RKO (cell line): ENCODE results near the gene RUNX2.

Experiments used
- DNase-seq: peaks from one replicate; pipeline ENCODE4 v3.0.0-alpha.2; 2016; ENCODE audit warnings: low spot score

Gene RUNX2

DNA sequence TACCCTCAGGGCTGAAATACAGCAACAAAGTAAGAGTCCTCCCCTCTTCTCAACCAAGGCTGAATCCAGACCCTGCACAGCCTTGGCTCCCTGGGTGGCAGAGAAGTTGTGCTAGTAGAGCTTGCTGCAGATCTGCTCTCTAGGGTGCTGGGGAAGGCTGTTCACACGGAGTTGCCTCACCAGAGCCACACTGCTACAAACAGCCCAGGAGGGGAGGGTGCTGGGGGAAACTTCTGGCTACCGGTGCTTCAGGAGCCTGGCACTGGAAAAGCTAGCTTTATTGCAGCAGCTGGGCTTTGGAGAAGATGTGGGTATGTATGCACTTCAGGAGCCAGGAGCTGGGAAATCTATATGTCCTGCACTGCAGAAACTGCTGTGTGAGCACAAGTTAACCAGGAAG, 87.2 kb downstream of the RUNX2 start:
- DNase-seq: no peak

DNA sequence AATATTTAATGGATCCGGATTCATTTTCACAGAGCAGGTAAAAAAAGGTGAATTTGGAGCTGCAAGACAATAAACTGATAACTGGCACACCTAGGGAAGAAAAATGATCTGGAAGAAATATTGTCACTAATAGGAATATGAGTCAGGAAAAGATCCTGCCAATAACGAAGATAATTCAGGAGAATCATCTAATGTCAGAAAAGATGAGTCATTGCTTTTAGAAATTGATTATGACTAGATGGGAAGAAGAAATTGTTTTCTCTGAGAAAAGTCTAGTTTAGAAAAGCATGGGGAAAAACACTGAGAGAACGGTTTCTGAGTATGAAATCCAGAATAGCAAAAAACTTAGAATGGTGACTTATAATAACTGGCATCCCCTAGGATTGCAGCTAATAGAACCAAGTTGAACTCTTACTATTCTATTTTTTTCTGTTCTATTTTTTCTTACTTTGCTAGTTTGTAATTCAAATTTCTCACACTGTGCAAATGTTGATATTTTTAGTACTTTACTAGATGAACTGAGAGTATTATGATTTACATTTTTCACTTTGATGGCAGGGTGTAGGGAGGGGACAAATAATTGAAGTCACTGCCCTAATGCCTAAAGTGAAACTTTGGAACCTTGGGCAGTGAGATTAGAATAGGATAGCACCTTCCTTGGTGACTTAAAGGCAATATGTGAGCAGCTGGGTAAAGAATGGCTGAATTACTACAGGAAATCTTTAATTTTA, 87.8 kb downstream of the RUNX2 start:
- DNase-seq: no peak

DNA sequence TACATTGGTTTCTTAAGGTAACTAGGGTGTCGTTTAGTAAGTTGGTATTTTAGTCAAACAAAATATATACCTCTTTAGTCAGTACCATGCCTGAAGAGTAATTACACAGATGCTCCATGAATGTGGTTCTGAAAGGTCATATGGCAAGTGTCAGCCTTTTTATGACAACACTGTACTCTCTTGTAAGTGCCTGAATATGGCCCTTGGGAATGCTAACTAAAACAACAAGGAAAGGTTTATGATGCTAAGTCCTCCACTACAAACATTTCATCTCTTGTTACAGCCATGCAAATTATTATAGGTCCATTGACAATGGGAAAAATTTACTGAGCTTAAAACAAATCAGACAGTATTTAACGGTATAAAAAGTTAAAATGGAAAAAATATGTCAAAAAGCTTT, 88.6 kb downstream of the RUNX2 start:
- DNase-seq: no peak

DNA sequence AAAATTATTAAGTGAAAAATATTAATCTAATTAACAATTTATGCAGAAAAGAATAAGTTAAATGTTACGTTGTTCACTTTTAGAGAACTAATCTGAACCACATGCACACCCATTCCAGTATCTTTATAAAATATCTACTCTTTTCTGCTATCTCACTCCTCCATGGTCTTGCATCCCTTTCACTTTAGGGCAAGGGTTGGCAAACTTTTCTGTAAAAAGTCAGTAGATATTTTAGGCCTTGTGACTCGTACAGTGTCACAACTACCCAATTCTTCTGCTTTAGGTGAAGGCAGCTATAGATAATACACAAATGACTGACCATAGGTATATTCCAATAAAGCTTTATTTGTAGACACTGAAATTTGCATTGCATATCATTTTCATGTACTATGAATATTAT, 89.3 kb downstream of the RUNX2 start:
- no peak for DNase-seq

DNA sequence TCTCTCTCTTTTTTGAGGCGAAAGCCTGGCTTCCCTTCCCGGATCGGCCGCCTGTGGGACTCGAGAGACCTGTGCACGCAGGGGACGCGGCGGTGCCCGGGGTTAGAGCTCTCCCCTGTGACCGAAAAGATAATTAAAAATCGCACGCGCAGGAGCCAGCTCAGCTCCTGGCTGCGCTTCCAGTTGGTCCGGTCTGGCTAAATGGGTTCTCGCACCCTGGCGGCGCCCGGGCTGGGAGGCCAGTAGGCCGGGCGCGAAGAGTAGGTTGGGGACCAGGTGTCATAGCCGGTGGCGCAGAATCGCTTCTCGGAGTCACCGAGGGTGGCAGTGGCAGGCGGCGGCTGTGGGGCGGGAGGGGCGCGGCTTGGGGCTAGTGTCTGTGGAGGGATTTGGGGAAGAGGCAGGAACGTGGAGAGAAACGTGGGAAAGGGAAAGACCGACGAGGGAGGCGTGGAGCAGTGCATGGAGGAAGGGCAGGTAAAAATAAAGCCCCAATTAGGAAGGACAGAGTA, 91.5 kb downstream of the RUNX2 start:
- DNase-seq: peak; percentile 56

DNA sequence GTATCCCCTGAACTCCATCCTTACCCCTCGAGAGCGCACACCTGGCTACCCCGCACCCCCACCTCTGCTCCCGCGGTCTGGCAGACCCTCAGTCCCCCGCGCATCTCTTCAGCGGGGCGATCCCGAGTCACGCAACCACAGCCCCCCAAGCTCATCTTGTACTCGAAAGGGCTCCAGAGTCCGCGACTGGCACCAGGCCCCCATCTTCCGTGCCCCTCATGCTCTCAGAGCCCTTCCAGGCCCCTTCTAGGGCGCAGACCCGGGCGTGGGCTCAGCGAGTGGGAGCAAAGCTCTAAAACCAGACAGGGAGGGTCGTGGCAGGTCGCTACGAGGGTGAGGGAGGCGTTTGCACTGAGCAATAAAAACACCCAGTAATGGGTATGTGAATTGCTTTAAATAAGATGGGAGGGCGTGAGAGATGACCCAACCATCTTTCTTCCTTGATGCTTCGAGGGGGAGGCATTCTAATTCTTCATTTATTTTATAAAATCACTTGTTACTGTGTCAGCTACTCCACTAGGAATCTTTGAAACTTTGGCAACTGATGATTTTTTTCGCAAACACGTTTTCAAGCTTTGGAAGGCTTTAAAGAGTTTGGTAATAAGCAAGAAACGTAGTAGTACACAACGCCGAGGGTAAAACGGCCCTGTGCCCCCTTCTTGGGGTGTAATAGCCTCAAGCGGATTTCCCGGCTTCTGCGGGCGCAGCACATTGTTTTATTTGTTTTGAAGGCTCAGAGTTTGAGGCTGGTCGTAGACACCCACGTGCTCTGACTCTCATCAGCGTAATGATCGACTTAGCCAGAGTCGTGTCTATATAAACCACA, 92.2 kb downstream of the RUNX2 start:
- peak; percentile 80 for DNase-seq

DNA sequence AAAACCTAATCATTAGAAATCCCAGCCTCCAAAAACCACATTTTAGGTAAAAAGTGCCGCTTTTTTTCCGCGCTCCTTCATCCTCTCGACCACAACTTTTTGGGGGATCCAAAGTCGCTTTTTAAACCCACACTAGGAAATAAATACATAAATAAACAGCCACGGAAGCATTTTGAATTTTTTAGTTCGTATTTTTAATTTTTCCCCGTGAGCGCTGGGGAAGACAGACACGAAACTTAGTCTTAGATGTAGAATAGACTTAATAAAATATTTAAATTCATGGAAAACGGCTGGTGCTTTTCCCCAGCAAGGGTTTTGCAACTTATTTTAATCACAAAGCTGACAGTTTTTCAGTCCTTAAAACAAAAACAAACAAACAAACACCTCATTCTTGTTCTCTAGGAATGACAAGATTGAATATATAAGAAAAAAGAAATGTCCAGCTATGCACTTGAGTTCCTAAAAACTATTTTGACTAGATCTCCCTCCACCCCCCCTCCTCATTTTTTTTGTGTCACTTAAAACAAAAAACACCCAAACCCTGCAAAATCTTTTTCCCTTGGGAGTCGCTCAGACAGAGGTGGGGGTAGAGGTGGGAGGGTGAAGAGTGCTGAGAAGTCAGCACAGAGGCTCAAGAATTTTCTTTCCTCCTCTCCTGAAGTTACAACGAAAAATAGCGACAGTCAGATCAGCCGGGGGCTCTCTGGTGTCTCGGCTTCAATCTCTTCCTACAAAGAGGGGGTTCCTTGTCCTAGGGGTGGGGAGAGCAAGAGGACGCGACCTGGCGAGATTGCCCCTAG, 93.0 kb downstream of the RUNX2 start:
- peak; percentile 41 for DNase-seq

DNA sequence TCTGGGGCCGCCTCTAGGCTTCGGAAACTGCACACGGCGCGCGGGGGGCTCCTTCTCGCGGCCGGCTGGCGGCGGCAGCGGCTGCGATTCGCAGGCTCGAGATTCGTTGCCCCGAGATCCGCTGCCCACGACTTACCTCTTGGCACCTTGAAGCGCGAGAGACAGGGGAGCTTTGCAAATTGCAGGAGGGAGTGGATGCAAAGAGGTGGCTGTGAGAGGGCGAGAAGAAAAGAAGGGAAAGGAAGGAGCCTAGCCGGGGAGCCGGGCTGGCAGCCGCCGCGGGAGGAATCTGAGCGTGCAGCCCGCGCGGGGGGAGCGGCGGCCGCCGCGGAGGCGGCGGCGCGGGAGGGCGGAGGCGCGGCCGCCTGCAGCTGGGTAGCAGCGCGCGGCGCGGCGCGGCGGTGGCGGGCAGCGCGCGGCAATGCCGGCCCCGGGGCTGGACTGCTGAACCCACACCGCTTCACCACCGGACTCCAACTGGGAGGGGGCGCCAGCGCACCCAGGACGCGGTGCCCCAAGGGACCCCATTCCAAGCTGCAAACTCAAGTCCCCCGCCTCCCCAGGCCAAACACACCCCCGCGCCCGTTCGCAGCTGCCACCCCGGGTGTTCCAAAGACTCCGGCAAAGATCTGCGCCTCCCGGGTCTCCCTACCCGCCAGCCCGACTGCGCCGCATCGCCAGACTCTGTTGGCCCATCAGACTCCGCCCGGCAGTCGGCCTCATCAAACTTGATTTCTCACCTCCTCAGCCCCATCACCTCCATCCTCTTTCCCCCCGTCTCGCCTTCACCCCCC, 93.8 kb downstream of the RUNX2 start:
- DNase-seq: peak; percentile 77

DNA sequence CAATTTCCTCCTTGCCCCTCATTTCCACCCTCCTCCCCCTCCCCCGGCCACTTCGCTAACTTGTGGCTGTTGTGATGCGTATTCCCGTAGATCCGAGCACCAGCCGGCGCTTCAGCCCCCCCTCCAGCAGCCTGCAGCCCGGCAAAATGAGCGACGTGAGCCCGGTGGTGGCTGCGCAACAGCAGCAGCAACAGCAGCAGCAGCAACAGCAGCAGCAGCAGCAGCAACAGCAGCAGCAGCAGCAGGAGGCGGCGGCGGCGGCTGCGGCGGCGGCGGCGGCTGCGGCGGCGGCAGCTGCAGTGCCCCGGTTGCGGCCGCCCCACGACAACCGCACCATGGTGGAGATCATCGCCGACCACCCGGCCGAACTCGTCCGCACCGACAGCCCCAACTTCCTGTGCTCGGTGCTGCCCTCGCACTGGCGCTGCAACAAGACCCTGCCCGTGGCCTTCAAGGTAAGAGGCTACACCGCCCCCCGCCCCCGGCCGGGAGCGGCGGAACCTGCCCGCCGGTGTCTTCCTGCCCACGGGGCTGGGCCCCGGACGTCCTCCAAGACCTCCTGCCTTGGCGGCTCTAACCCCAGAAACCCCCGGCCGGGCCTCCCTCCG, 94.5 kb downstream of the RUNX2 start:
- DNase-seq: peak; percentile 64

DNA sequence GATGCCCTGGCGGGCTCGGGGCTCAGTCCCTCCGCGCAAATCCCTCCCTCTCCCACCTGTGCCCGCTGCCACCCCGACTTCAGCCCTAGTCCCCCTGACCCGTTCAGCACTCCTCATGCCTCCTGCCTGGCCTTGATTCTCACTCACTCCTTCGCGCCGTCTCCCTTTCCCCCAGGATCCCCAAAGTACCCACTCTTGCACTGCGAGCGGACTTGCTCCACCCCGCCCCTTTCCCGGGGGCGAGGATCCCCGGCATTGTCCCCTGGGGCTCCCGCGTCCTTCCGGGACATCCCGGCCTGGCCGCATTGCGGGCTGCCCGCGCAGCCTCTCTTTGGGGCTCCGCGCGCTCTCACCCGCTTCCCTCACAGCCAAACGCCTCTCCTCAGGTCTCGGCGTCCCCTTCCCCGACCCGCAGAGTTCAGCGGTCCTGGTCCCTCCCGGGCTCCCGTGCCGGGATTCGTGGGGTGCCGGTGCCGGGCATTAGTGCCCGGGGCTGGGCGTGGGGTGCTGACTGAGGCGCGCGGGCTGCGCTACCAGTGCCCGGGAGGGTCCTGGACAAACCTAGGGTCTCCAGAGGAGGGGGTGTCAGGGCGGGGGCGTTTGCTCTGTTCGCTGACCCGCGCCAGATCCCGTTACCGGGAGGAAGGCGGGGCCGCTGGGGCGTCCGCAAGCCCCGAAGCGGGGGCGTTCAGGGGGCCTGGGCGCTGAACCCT, 95.1 kb downstream of the RUNX2 start:
- DNase-seq: no peak

DNA sequence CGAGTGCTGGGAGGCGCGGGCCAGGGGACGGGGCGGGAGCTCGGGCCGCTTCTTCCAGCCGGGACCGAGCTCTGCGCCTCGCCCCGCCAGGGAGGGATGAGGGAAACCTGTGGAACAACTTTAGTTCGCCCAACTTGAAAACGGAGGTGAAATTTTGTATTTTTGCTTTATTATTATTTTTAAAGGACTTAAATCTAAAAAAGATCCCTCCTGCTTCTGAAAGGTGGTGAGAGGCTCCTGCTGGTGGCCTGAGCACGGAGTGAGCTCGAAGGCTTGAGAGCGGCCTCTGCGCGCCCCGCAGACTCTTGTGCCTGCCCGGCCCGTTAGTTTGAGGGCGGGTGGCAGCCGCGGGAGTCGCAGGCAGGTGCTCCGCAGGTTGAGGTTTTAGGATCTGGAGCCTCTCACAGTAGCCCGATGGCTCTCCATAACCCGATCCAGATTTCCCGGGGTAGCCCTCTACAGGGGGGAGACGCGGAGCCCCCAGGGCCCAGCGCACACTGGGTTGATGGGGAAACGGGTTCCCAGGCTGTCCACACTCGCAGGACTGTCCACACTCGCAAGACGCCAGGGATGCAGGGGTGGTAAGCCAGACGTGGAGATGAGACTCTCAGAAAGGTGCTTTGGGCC, 95.8 kb downstream of the RUNX2 start:
- no peak for DNase-seq

DNA sequence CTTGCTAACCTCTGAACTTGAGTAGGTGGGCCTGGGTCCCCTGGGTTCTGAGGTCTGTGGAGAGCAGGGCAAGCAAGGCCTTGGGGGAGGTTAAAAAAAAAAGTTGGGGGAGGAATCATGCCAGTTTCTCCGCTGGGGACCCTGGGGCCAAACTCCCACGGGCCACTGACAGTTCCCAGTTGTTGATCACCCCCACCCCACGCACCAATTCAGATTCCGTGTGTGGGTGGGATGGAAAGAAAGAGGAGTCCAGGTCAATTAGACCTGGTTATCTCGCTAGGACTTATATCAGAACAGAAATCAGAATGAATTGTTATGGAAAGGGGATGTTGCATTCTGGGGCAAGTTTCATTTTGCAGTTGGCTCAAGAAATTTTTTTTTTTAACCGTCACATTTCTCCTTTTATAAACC, 96.3 kb downstream of the RUNX2 start:
- DNase-seq: no peak

DNA sequence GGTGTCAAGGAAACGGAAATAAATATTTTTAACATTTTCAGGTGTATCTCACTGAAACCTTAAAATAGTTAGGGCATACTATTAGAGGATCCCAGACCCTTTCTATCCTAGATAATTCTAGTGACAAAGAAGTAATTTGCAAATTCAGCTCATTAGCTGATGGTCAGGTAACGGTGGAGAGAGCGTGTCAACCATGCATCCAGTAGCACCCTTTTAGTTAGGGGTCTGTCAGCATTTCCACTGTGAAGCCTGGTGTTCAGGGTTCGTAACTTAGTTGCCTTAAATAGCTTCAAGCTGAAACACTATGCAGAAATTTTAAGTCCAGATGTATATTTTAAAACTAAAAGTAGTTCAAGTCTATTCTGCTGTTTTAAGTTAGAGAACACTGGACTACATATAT, 98.1 kb downstream of the RUNX2 start:
- DNase-seq: no peak

DNA sequence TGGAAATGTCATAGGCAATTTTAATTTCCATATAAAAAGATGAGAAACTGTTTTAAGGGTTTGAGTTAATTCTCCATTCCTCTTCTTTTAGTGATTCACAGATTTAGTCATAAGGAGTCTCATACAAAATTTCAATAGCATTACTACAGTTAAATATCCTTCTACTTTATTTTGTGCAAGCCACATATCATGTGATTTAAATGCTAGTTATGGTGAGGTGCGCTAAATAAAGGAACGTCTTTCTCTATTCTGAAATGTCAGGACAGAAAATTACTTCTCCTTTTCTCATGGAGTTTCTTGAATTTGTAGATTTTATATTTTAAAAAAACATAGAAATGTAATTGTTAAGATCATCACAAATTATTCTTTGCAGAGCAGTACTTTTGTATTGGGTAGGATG, 99.6 kb downstream of the RUNX2 start:
- peak; percentile 45 for DNase-seq

DNA sequence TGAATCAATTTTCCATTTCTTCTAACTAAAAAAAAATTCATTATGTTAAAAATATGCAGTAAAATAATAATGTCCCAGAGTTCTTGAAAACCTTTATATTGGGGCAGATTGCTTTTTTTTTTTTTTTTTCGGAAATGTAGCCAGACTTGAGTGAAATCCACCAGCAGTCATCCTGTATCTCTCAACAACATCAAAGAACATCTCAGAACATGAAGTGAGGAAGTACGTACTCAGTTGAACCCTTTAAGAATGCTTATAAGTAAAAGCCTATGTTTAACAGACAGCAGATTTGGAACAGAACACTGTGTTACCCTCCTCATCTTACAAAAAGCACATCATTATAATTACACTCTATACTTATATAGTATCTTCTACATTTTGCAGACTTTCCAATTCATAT, 100.6 kb downstream of the RUNX2 start:
- no peak for DNase-seq

DNA sequence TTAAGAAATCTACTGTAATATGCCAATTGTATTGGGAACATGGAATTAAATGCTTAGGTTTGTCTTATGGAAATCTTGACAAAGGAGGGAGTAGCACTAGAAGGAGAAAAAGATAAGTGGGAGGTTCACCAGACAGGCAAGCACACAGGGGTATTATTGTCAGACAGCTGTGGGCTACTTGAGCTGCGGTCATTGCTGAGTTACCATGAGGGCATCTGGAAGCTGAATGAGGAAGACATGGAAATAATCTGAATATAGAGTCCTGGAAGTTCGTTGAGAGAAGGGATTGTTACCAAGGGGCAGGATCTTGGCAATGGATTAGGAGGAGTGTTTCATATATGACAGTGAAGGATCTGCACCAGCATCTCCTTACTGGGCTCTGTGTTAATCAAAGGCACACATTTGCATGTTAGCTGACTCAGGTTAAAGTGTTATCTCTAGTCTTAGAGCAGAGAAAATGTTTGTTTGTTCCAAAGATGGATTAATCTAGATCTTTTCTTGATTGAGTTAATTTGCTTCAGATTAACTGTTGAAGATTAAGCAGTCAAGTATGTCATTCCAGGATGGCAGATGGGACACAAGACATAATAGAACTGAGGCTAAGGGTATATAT, 102.6 kb downstream of the RUNX2 start:
- DNase-seq: no peak

DNA sequence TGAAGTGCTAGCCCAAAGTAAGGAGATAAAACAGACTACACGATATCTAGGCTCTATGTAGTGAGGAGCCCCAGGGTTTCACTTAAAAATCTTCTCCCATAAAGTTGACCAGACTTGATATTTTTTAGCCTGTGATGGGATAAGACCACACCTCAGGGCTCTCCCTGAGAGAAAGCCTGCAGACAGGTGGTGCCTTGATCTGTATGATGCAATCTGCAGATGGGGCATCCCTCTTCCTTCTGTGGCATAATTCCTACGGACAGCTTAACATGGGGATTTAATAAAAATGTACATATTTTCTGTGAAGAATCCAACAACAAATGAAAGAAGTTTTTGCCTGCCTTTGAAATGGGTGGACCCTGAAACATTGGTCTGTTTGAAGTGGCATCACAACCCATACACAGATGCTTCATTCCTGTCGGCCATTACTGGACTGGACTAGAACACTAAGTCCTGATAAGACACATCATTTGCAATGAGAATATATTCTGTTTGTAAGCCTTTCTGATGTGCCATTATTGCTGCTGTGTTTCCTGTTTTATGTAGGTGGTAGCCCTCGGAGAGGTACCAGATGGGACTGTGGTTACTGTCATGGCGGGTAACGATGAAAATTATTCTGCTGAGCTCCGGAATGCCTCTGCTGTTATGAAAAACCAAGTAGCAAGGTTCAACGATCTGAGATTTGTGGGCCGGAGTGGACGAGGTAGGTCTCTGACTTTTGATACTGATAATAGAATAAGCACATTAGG, 103.4 kb downstream of the RUNX2 start:
- DNase-seq: no peak

DNA sequence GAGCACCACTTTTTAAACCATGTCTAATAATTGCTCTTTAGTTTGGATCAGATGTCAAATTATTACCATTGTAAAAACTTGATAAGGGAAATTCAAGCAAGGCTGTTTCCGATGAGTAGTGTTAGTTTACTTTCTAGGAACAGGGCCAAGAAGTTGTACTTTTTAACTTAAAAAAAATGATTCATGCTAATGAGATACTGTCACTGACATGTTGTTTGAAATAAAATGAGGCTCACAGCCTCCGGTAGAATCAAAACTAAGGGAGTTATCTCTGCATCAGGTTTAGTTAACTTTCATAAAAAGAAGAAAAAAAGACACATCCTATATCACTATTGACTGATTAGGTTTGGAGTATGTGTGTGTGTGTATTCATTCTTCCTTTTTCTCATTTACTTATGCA, 104.8 kb downstream of the RUNX2 start:
- DNase-seq: peak; percentile 43
